Measurements from ENCODE around the gene ART4. TPM values are rescaled to one million over a fixed set of nuclear protein-coding genes. Genes with fewer than 3 reads are reported as not detected.
A peak's percentile ranks its signal among the peaks of the same experiment; 100 is the strongest.

Gene ART4
- total RNA-seq, 2 donors from 2014 or later: 11.3 to 16.1 TPM

GRCh38 chr12:14826491-14826890, 16.8 kb downstream of the ART4 start:
- DNase-seq (ENCODE audit: low spot score): no peak
- intact Hi-C loops (cut with DNase I): no loop called here

GRCh38 chr12:14825256-14825655, 18.1 kb downstream of the ART4 start:
- DNase-seq (ENCODE audit: low spot score): no peak
- intact Hi-C loops (cut with DNase I): no loop called here

- DNase-seq (ENCODE audit: low spot score): no peak
- intact Hi-C loops (cut with DNase I): no loop called here
These were observed 19.2 kb downstream of the ART4 start for GRCh38 chr12:14824012-14824634.

GRCh38 chr12:14814014-14814413, 29.3 kb downstream of the ART4 start, which contains the start of gene SMCO3:
Gene SMCO3 (minus strand): TSS chr12:14814182. CDS start chr12:14806680, 7,502 bp downstream.
- DNase-seq (ENCODE audit: low spot score): no peak
- intact Hi-C loops (cut with DNase I): no loop called here

GRCh38 chr12:14811486-14811885, 31.8 kb downstream of the ART4 start:
- intact Hi-C loops (cut with DNase I): no loop called here
- no peak for DNase-seq (ENCODE audit: low spot score)

GRCh38 chr12:14810953-14811483, 32.3 kb downstream of the ART4 start:
- no peak for DNase-seq (ENCODE audit: low spot score)
- intact Hi-C loops (cut with DNase I): no loop called here

GRCh38 chr12:14810167-14810952, 33.0 kb downstream of the ART4 start:
- intact Hi-C loops (cut with DNase I): no loop called here
- no peak for DNase-seq (ENCODE audit: low spot score)

GRCh38 chr12:14803830-14804160, 39.5 kb downstream of the ART4 start:
- DNase-seq (ENCODE audit: low spot score): no peak
- intact Hi-C loops (cut with DNase I): no loop called here

GRCh38 chr12:14803011-14803829, 40.1 kb downstream of the ART4 start, which contains the start of the genes C12orf60 and WBP11:
Gene C12orf60 (plus strand): TSS chr12:14803670. CDS start chr12:14822936, 19,266 bp downstream.
Gene WBP11 (minus strand): TSS chr12:14803478. CDS start chr12:14801383, 2,095 bp downstream.
- intact Hi-C loops (cut with DNase I): no loop called here
- peak; percentile 96 for DNase-seq (ENCODE audit: low spot score)

GRCh38 chr12:14802721-14803010, 40.7 kb downstream of the ART4 start:
- intact Hi-C loops (cut with DNase I): no loop called here
- no peak for DNase-seq (ENCODE audit: low spot score)

- intact Hi-C loops (cut with DNase I): no loop called here
These were observed 41.1 kb downstream of the ART4 start for GRCh38 chr12:14802247-14802646.

GRCh38 chr12:14795028-14795448, 48.3 kb downstream of the ART4 start:
- intact Hi-C loops (cut with DNase I): no loop called here
- no peak for DNase-seq (ENCODE audit: low spot score)

More at GRCh38 chr12:14802247-14802646, 41.1 kb downstream of the ART4 start:
- no peak for DNase-seq (ENCODE audit: low spot score)

GRCh38 chr12:14785568-14785967, 57.8 kb downstream of the ART4 start:
- intact Hi-C loops (cut with DNase I): no loop called here
- DNase-seq (ENCODE audit: low spot score): no peak

- intact Hi-C loops (cut with DNase I): no loop called here
- DNase-seq (ENCODE audit: low spot score): no peak
These were observed 58.9 kb downstream of the ART4 start for GRCh38 chr12:14784471-14784870.

- intact Hi-C loops (cut with DNase I): no loop called here
- DNase-seq (ENCODE audit: low spot score): no peak
These were observed 60.6 kb downstream of the ART4 start for GRCh38 chr12:14782756-14783155.

- DNase-seq (ENCODE audit: low spot score): no peak
- intact Hi-C loops (cut with DNase I): no loop called here
These were observed 61.8 kb downstream of the ART4 start for GRCh38 chr12:14781563-14781962.

- DNase-seq (ENCODE audit: low spot score): no peak
- intact Hi-C loops (cut with DNase I): no loop called here
These were observed 62.5 kb downstream of the ART4 start for GRCh38 chr12:14780859-14781258.

- intact Hi-C loops (cut with DNase I): no loop called here
- no peak for DNase-seq (ENCODE audit: low spot score)
These were observed 63.5 kb downstream of the ART4 start for GRCh38 chr12:14779834-14780233.

- no peak for DNase-seq (ENCODE audit: low spot score)
- intact Hi-C loops (cut with DNase I): no loop called here
These were observed 66.1 kb downstream of the ART4 start for GRCh38 chr12:14777271-14777670.

Data from posterior vena cava (tissue), 2 donors.